ENCODE results near the gene ACOT11.

Gene ACOT11

GRCh38 chr1:54645806-54646676 is 98.0 kb downstream of the ACOT11 start:
- no peak for DNase-seq (ENCODE audit: low spot score)

- no peak for DNase-seq (ENCODE audit: low spot score)
Observed at GRCh38 chr1:54649130-54649898, 101.3 kb downstream of the ACOT11 start.

GRCh38 chr1:54649921-54650320 is 101.9 kb downstream of the ACOT11 start:
- no peak for DNase-seq (ENCODE audit: low spot score)

DNA sequence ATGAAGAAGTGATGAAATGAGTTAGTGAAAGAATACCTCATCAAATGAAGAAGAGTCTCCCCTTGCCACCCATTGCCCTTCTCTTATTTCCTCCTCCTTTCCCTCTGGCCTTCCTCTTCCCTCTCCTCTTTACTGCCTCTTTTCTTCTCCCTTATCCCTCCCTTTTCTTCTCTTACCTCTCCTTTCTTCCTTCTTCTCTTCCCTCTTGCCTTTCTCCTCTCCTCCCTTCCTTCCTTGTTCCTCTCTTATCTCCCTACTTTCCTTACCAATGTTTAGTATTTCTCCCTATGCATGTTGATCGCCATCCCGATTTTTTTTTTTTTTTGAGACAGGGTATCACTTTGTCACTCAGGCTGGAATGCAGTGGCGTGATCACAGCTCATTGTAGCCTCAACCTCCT is 102.4 kb downstream of the ACOT11 start:
- no peak for DNase-seq (ENCODE audit: low spot score)

- no peak for DNase-seq (ENCODE audit: low spot score)
Observed at GRCh38 chr1:54651608-54652007, 103.6 kb downstream of the ACOT11 start.

GRCh38 chr1:54652168-54652567 is 104.1 kb downstream of the ACOT11 start:
- DNase-seq (ENCODE audit: low spot score) = no peak

GRCh38 chr1:54653036-54653435 is 105.0 kb downstream of the ACOT11 start:
- DNase-seq (ENCODE audit: low spot score) = no peak

DNA sequence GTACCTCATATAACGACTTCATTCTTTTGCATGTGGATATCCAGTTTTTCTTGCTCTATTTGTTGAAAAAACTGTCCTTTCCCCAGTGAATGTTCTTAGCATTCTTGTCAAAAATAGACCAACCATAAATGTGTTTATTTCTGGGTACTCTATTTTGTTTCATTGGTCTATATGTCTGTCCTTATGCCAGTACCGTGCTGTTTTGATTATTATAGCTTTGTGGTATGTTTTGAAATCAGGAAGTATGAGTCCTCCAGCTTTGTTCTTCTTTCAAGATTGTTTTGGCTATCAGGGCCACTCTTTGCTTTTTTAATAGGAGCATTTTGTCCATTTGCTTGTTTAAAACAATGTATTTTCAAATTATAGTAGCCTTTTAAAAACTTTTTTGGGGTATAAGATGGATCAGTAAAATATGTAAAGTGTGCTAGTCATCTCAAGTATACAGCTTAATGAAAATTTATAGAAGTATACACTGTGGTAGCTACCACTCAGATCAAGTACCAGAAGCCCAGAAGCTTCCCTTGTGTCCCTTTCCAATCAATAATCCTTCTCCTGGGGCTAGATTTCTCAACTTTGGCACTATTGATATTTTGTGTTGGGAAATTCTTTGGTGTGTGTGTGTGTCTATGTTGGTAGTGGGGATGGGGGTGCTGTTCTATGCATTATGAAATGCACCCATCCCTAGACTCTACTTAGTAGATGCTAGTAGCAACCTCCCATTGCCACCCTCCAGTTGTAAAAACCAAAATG is 110.3 kb downstream of the ACOT11 start:
- DNase-seq (ENCODE audit: low spot score) = no peak

All from kidney capillary endothelial cell (primary cell).